GM23248 (cell line): Measurements from ENCODE around the gene TRAPPC11.

Experiments
- EZH2 ChIP-seq: fragments of 200-600 bp; sonication (generic); IDR thresholded peaks from 2 replicates; pipeline ENCODE4 v1.6.1; 2018; ENCODE audit warnings: antibody characterized with exemption, mild to moderate bottlenecking; ENCODE audit not compliant: insufficient read depth, poor library complexity, severe bottlenecking
- EZH2phosphoT487 ChIP-seq: fragments of 200-600 bp; sonication (generic); IDR thresholded peaks from 2 replicates; pipeline ENCODE4 v1.6.1; 2018; ENCODE audit warnings: antibody characterized with exemption, moderate library complexity, mild to moderate bottlenecking, low read depth; ENCODE audit not compliant: insufficient read depth

GRCh38 chr4:183757060-183757459 lies 98.0 kb downstream of the TRAPPC11 start:
- no peak for TF ChIP-seq EZH2
- TF ChIP-seq EZH2phosphoT487, result no peak
